Caco-2 (cell line): ENCODE data around the gene MAP3K6. TPM values are rescaled to one million over a fixed set of nuclear protein-coding genes. Genes with fewer than 3 reads are reported as not detected.
A peak's percentile ranks its signal among the peaks of the same experiment; 100 is the strongest.

ENCODE experiments used
- BruUV-seq: library from RNA; stranded (reverse); fragments of 400-500 nt; replicated peaks from 2 replicates; lab custom pipeline; 2021; lab: Mats Ljungman, UMichigan
- CTCF ChIA-PET: fragments of 300-600 bp; sonication (Branson Sonifier 250); formaldehyde crosslinking; loops from one replicate; lab custom pipeline; 2022; ENCODE audit warnings: antibody characterized with exemption; lab: Charles Lee
- POLR2A ChIA-PET: fragments of 300-600 bp; sonication (Branson Sonifier 250); formaldehyde crosslinking; loops from one replicate; lab custom pipeline; 2022; ENCODE audit warnings: antibody characterized with exemption; lab: Charles Lee
- DNase-seq, 2 experiments: peaks; one replicate each; pipeline versions ENCODE4 v3.0.0 to v3.0.0-alpha.2; 2020 to 2022
- H3K27me3 ChIP-seq: replicated peaks from 2 replicates; pipeline ENCODE4 v1.6.0; 2011; ENCODE audit warnings: low read length; ENCODE audit not compliant: control insufficient read depth, insufficient read depth
- H3K36me3 ChIP-seq: 2 replicates; pipeline ENCODE4 v1.5.1; 2011; ENCODE audit warnings: low read length; ENCODE audit not compliant: control insufficient read depth, insufficient read depth
- H3K4me1 ChIP-seq: fragments of 250-450 bp; sonication (Bioruptor Pico); 2 replicates; pipeline ENCODE4 v1.5.1; 2020; ENCODE audit warnings: mild to moderate bottlenecking
- H3K4me3 ChIP-seq: 2 replicates; pipeline ENCODE4 v1.5.1; 2011; ENCODE audit warnings: low read depth, mild to moderate bottlenecking, control low read depth, low read length
- H3K9me3 ChIP-seq: fragments of 250-450 bp; sonication (Bioruptor Pico); 2 replicates; pipeline ENCODE4 v1.5.1; 2020; ENCODE audit warnings: mild to moderate bottlenecking, moderate library complexity
- H3K27ac Mint-ChIP-seq: one replicate; pipeline ENCODE4 v1.8.0; 2022; ENCODE audit warnings: mixed read lengths; ENCODE audit not compliant: unreplicated experiment
- H3K27me3 Mint-ChIP-seq: one replicate; pipeline ENCODE4 v1.8.0; 2022; ENCODE audit warnings: mixed read lengths; ENCODE audit not compliant: insufficient read depth, unreplicated experiment
- H3K36me3 Mint-ChIP-seq: one replicate; pipeline ENCODE4 v1.8.0; 2022; ENCODE audit warnings: mild to moderate bottlenecking, mixed read lengths; ENCODE audit not compliant: insufficient read depth, unreplicated experiment
- H3K4me1 Mint-ChIP-seq: one replicate; pipeline ENCODE4 v1.8.0; 2022; ENCODE audit warnings: low read depth, mixed read lengths; ENCODE audit not compliant: unreplicated experiment
- H3K4me3 Mint-ChIP-seq: one replicate; pipeline ENCODE4 v1.8.0; 2022; ENCODE audit warnings: mild to moderate bottlenecking, moderate library complexity, mixed read lengths; ENCODE audit not compliant: unreplicated experiment
- H3K9me3 Mint-ChIP-seq: one replicate; pipeline ENCODE4 v1.8.0; 2022; ENCODE audit warnings: mixed read lengths; ENCODE audit not compliant: unreplicated experiment
- CTCF ChIP-seq, 2 experiments: fragments of 200-600 bp in 1 of 2; IDR thresholded peaks; 1 replicate in 1 of 2; 2 replicates in 1 of 2; pipeline versions ENCODE4 v1.5.1 to v1.8.0; 2011 to 2022; ENCODE audit warnings: antibody characterized with exemption in 1 of 2, control low read depth in 1 of 2, inconsistent platforms in 1 of 2, low read depth in 1 of 2, low read length in 1 of 2, mild to moderate bottlenecking in 1 of 2, moderate library complexity in 1 of 2; ENCODE audit not compliant: insufficient read depth in 1 of 2, severe bottlenecking in 1 of 2, unreplicated experiment in 1 of 2
- intact Hi-C: fragments of 100-400 bp; cut with micrococcal nuclease; formaldehyde crosslinking; loops from one replicate; pipeline ENCODE4 v1.10.0; 2022; ENCODE audit not compliant: unreplicated experiment
- total RNA-seq: library from RNA; stranded (reverse); gene quantifications from 2 replicates; pipeline ENCODE4 v1.2.3, GENCODE V29; 2022

MAP3K6 gene
- total RNA-seq, 1 experiment from 2014 or later: 11.7 TPM

- CTCF ChIA-PET: interaction anchor here (0.6 to 3.1 kb wide), 4 partner anchors 16 to 226 kb away, joined by 3 to 16 read pairs (median 6); no protein-coding TSS in a partner anchor
- Mint-ChIP-seq H3K4me1 (peaks cover 13% of the 10 kb centered on the region), H3K27me3 (no peaks in the 10 kb centered on the region), H3K4me3 (peak overlapping the region; percentile 90), H3K27ac (peak overlapping the region; percentile 63), H3K36me3 (peaks cover 40% of the 10 kb centered on the region), H3K9me3 (no peaks in the 10 kb centered on the region)
- POLR2A ChIA-PET: interaction anchor here (1.6 to 1.8 kb wide), 2 partner anchors 17 to 195 kb away, joined by 9 to 11 read pairs; partner anchors contain the start of gene SLC9A1
- no peaks in the 10 kb centered on the region for H3K36me3 ChIP-seq
- H3K27me3 ChIP-seq: no peaks in the 10 kb centered on the region
- no peak for TF ChIP-seq CTCF (IDR thresholded peaks at IDR 0.05; ENCODE audit: insufficient read depth in 1 of 2, low read depth in 1 of 2, low read length in 1 of 2, severe bottlenecking in 1 of 2, unreplicated experiment in 1 of 2)
- peak; percentile 84 to 87 for DNase-seq
- BruUV-seq: no TSS peak
- H3K9me3 ChIP-seq: no peaks in the 10 kb centered on the region
- intact Hi-C loops: no loop called here
- peak overlapping the region; percentile 73 for H3K4me3 ChIP-seq
- H3K4me1 ChIP-seq: 0 out of 2 replicates have a peak, but pooled peaks cover 15% of the 10 kb centered on the region
Measured at GRCh38 chr1:27348861-27349783, 17.6 kb downstream of the MAP3K6 start.

GRCh38 chr1:27346991-27347624 is 19.7 kb downstream of the MAP3K6 start:
- ChIA-PET CTCF (no interaction called here), POLR2A (no interaction called here)
- no peaks in the 10 kb centered on the region for H3K9me3 Mint-ChIP-seq
- no peak for DNase-seq
- peaks cover 22% of the 10 kb centered on the region for H3K4me1 ChIP-seq
- H3K9me3 ChIP-seq: no peaks in the 10 kb centered on the region
- no peak for TF ChIP-seq CTCF (IDR thresholded peaks at IDR 0.05; ENCODE audit: insufficient read depth in 1 of 2, low read depth in 1 of 2, low read length in 1 of 2, severe bottlenecking in 1 of 2, unreplicated experiment in 1 of 2)
- H3K4me3 Mint-ChIP-seq: peak overlapping the region; percentile 59
- H3K4me1 Mint-ChIP-seq: peaks cover 23% of the 10 kb centered on the region
- H3K4me3 ChIP-seq: no peak overlapping the region
- no peaks in the 10 kb centered on the region for H3K36me3 ChIP-seq
- intact Hi-C loops: no loop called here
- no peaks in the 10 kb centered on the region for H3K27me3 ChIP-seq
- peak overlapping the region; percentile 37 for H3K27ac Mint-ChIP-seq
- H3K27me3 Mint-ChIP-seq: no peaks in the 10 kb centered on the region
- no TSS peak for BruUV-seq
- peaks cover 48% of the 10 kb centered on the region for H3K36me3 Mint-ChIP-seq

GRCh38 chr1:27346357-27346756 is 20.4 kb downstream of the MAP3K6 start:
- CTCF ChIA-PET: no interaction called here

More at GRCh38 chr1:27346357-27346756, 20.4 kb downstream of the MAP3K6 start:
- Histone ChIP-seq H3K9me3 (no peaks in the 10 kb centered on the region), H3K27me3 (no peaks in the 10 kb centered on the region), H3K4me1 (peaks cover 23% of the 10 kb centered on the region), H3K4me3 (no peak overlapping the region), H3K36me3 (no peaks in the 10 kb centered on the region)
- no peaks in the 10 kb centered on the region for H3K9me3 Mint-ChIP-seq
- intact Hi-C loops: no loop called here
- H3K36me3 Mint-ChIP-seq: peaks cover 48% of the 10 kb centered on the region
- peaks cover 23% of the 10 kb centered on the region for H3K4me1 Mint-ChIP-seq
- no peak overlapping the region for H3K27ac Mint-ChIP-seq
- DNase-seq: no peak
- POLR2A ChIA-PET: no interaction called here
- TF ChIP-seq CTCF (IDR thresholded peaks at IDR 0.05; ENCODE audit: insufficient read depth in 1 of 2, low read depth in 1 of 2, low read length in 1 of 2, severe bottlenecking in 1 of 2, unreplicated experiment in 1 of 2): no peak
- H3K27me3 Mint-ChIP-seq: no peaks in the 10 kb centered on the region
- no peak overlapping the region for H3K4me3 Mint-ChIP-seq
- BruUV-seq: no TSS peak
